NB4 (cell line): ENCODE data around the gene FARP1.
"Not testable (repeated sequence)": the region's sequence is repeated elsewhere in the genome, so short reads cannot be mapped to it uniquely, and the experiment has no call there.

ENCODE experiments used
- DNase-seq: peaks from one replicate; pipeline ENCODE4 v3.0.0; 2010; ENCODE audit warnings: low read depth
- H3K4me3 ChIP-seq: one replicate; pipeline ENCODE4 v1.5.1; 2011; ENCODE audit warnings: mild to moderate bottlenecking, low read depth, low read length, moderate library complexity
- MAX ChIP-seq: IDR thresholded peaks from 2 replicates; pipeline ENCODE4 v1.6.1; 2011; ENCODE audit warnings: low read depth, low read length
- MYC ChIP-seq: IDR thresholded peaks from 2 replicates; pipeline ENCODE4 v1.6.1; 2011; ENCODE audit warnings: low read depth, low read length
- POLR2A ChIP-seq: IDR thresholded peaks from 2 replicates; pipeline ENCODE4 v1.6.1; 2011; ENCODE audit warnings: mild to moderate bottlenecking; ENCODE audit not compliant: insufficient read length; ENCODE audit errors: extremely low read depth
- TF ChIP-seq, protein P1 (sequence below): IDR thresholded peaks from one replicate; pipeline ENCODE4 v1.5.1; 2012; ENCODE audit warnings: low read depth, low read length

The FARP1 gene

GRCh38 chr13:98225036-98225940, 82.4 kb downstream of the FARP1 start:
- DNase-seq: no peak
- TF ChIP-seq MYC: no peak
- TF ChIP-seq, protein P1, sequence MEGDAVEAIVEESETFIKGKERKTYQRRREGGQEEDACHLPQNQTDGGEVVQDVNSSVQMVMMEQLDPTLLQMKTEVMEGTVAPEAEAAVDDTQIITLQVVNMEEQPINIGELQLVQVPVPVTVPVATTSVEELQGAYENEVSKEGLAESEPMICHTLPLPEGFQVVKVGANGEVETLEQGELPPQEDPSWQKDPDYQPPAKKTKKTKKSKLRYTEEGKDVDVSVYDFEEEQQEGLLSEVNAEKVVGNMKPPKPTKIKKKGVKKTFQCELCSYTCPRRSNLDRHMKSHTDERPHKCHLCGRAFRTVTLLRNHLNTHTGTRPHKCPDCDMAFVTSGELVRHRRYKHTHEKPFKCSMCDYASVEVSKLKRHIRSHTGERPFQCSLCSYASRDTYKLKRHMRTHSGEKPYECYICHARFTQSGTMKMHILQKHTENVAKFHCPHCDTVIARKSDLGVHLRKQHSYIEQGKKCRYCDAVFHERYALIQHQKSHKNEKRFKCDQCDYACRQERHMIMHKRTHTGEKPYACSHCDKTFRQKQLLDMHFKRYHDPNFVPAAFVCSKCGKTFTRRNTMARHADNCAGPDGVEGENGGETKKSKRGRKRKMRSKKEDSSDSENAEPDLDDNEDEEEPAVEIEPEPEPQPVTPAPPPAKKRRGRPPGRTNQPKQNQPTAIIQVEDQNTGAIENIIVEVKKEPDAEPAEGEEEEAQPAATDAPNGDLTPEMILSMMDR: no peak
- no peak for TF ChIP-seq MAX
- no peak for TF ChIP-seq POLR2A
- H3K4me3 ChIP-seq: no peak overlapping the region

DNA sequence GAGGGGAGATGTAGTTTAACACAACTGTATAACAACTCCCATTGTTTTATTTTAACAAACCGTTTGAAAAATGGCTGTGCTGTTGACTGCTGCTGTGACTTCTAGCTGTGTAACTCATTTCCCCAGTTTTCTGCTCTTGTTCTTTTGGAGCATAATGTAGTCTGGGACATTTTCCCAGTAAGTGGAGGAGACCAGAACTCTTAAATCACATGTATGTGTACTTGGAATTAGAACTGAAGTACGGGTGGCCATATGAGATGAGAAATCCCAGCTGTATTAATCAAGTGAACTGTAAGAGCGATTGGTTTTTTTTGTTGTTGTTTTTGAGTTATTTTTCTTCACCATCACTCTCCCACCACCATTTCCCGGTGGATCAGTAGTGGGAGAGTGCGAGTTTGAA, 83.6 kb downstream of the FARP1 start:
- TF ChIP-seq POLR2A (no peak), MAX (no peak), MYC (no peak)
- TF ChIP-seq, protein P1: no peak
- H3K4me3 ChIP-seq: no peak overlapping the region
- DNase-seq: no peak

GRCh38 chr13:98228661-98229341, 85.9 kb downstream of the FARP1 start:
- TF ChIP-seq, protein P1: no peak
- TF ChIP-seq MYC (no peak), MAX (no peak), POLR2A (no peak)
- DNase-seq: no peak
- no peak overlapping the region for H3K4me3 ChIP-seq

DNA sequence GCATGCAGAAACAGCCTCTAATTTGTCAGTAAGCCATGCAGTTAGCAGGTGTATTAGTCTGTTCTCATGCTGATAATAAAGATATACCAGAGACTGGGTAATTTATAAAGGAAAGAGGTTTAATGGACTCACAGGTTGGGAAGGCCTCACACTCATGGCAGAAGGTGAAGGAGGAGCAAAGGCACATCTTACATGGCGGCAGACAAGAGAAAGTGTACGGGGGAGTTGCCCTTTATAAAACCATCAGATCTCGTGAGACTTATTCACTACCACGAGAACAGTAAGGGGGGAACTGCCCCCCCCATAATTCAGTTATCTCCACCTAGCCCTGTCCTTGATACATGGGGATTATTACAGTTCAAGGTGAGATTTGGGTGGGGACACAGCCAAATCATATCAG, 87.9 kb downstream of the FARP1 start:
- DNase-seq: not testable (repeated sequence)

DNA sequence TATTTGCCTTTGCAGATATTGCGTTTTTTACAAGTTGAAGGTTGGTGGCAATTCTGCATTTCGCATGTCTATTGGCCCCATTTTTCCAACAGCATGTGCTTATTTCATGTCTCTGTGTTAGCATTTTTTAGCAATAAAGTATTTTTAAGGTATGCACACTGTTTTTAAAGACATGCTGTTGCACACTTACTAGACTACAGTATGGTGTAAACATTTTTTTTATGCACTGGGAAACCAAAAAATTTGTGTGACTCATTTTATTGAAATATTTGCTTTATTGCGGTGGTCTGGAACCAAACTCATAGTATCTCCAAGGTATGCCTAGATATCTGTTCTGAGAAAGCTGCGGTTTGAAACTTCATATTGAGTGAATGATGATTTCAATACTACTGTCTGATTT, 89.6 kb downstream of the FARP1 start:
- no peak overlapping the region for H3K4me3 ChIP-seq
- no peak for DNase-seq
- TF ChIP-seq MYC (no peak), POLR2A (no peak), MAX (no peak)
- TF ChIP-seq, protein P1: no peak

More for the DNA sequence above, 87.9 kb downstream of the FARP1 start:
- not testable (repeated sequence) for H3K4me3 ChIP-seq

DNA sequence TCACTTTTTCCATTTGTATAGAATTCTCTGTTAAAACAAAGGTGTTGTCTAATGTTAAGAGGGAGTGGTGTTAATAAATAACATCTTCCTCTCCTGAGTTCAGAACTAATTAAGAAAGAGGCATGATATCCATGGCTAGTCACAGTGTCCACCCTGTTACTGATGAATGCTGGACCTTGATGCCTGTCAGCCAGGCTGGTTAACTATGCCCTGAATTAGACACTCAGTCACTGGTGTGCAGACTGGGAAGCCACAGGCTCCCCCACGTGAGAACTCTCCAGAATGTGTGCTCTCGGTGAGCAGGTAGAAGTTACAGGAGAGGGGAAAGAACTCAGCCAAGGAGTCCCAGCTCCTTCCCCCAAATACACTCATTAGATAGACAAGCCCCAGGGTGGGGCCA, 90.2 kb downstream of the FARP1 start:
- TF ChIP-seq, protein P1: no peak
- TF ChIP-seq MAX (no peak), POLR2A (no peak), MYC (no peak)
- no peak overlapping the region for H3K4me3 ChIP-seq
- DNase-seq: no peak
